WERI-Rb-1 (cell line): Measurements from ENCODE around the gene MAN2A2.

Experiments used
- DNase-seq: peaks from one replicate; pipeline ENCODE4 v3.0.0-alpha.2; 2020
- H3K27ac ChIP-seq: fragments of 250-450 bp; sonication (Bioruptor Pico); 2 replicates; pipeline ENCODE4 v1.5.1; 2020; ENCODE audit warnings: mild to moderate bottlenecking, moderate library complexity
- H3K27me3 ChIP-seq: fragments of 250-450 bp; sonication (Bioruptor Pico); 2 replicates; pipeline ENCODE4 v1.5.1; 2021; ENCODE audit warnings: mild to moderate bottlenecking, low read depth, moderate library complexity; ENCODE audit not compliant: insufficient read depth, severe bottlenecking
- H3K36me3 ChIP-seq: fragments of 250-450 bp; sonication (Bioruptor Pico); 2 replicates; pipeline ENCODE4 v1.5.1; 2020; ENCODE audit warnings: mild to moderate bottlenecking, moderate library complexity
- H3K4me3 ChIP-seq: 2 replicates; pipeline ENCODE4 v1.5.1; 2011; ENCODE audit warnings: low read depth, mild to moderate bottlenecking, control low read depth, low read length
- H3K9me3 ChIP-seq: fragments of 250-450 bp; sonication (Bioruptor Pico); 2 replicates; pipeline ENCODE4 v1.5.1; 2021; ENCODE audit warnings: mild to moderate bottlenecking, moderate library complexity; ENCODE audit not compliant: severe bottlenecking
- CTCF ChIP-seq: IDR thresholded peaks from 2 replicates; pipeline ENCODE4 v1.5.1; 2011; ENCODE audit warnings: low read depth, mild to moderate bottlenecking, control low read depth, inconsistent platforms, low read length

MAN2A2 gene

GRCh38 chr15:90950676-90951075 lies 47.6 kb downstream of the MAN2A2 start:
- H3K27me3 ChIP-seq, result no peaks in the 10 kb centered on the region
- DNase-seq, result no peak
- H3K9me3 ChIP-seq, result no peaks in the 10 kb centered on the region
- peaks cover 49% of the 10 kb centered on the region for H3K36me3 ChIP-seq
- no peak overlapping the region for H3K27ac ChIP-seq
- no peak overlapping the region for H3K4me3 ChIP-seq
- no peak for TF ChIP-seq CTCF

GRCh38 chr15:90952901-90953677 lies 50.0 kb downstream of the MAN2A2 start:
- no peak overlapping the region for H3K4me3 ChIP-seq
- H3K9me3 ChIP-seq, result no peaks in the 10 kb centered on the region
- no peaks in the 10 kb centered on the region for H3K27me3 ChIP-seq
- H3K36me3 ChIP-seq, result peaks cover 44% of the 10 kb centered on the region
- no peak for DNase-seq
- H3K27ac ChIP-seq, result no peak overlapping the region
- TF ChIP-seq CTCF, result no peak

- H3K36me3 ChIP-seq, result peaks cover 41% of the 10 kb centered on the region
Observed at GRCh38 chr15:90953947-90954711, 51.0 kb downstream of the MAN2A2 start.

GRCh38 chr15:90954712-90955623 lies 51.9 kb downstream of the MAN2A2 start, which contains the start of gene RCCD1:
RCCD1 (plus strand) TSS chr15:90954884; CDS start chr15:90956735, 1,851 bp downstream.
- Histone ChIP-seq H3K9me3 (no peaks in the 10 kb centered on the region), H3K27ac (peak within 1 kb of the TSS; percentile 97), H3K36me3 (peaks cover 37% of the 10 kb centered on the region), H3K27me3 (no peaks in the 10 kb centered on the region), H3K4me3 (peak within 1 kb of the TSS; percentile 90)
- no peak for TF ChIP-seq CTCF
- peak; percentile 96 for DNase-seq

More at GRCh38 chr15:90953947-90954711, 51.0 kb downstream of the MAN2A2 start:
- Histone ChIP-seq H3K4me3 (no peak overlapping the region; the same call in 1 of the 2 replicates), H3K27me3 (no peaks in the 10 kb centered on the region), H3K9me3 (no peaks in the 10 kb centered on the region), H3K27ac (peak overlapping the region; percentile 97)
- no peak for TF ChIP-seq CTCF
- no peak for DNase-seq

GRCh38 chr15:90955624-90956273 lies 52.6 kb downstream of the MAN2A2 start:
- DNase-seq, result no peak

More at GRCh38 chr15:90955624-90956273, 52.6 kb downstream of the MAN2A2 start:
- peak overlapping the region; percentile 90 for H3K4me3 ChIP-seq
- H3K9me3 ChIP-seq, result no peaks in the 10 kb centered on the region
- peak overlapping the region; percentile 97 for H3K27ac ChIP-seq
- peaks cover 40% of the 10 kb centered on the region for H3K36me3 ChIP-seq
- no peak for TF ChIP-seq CTCF
- H3K27me3 ChIP-seq, result no peaks in the 10 kb centered on the region
